AG04450 (cell line): Measurements from ENCODE around the gene CASP12. TPM values are rescaled to one million over a fixed set of nuclear protein-coding genes. Genes with fewer than 3 reads are reported as not detected.
A peak's percentile ranks its signal among the peaks of the same experiment; 100 is the strongest.
"Not testable (repeated sequence)": the region's sequence is repeated elsewhere in the genome, so short reads cannot be mapped to it uniquely, and the experiment has no call there.

ENCODE experiments used
- CTCF ChIA-PET: fragments of 300-600, 350-600 bp; formaldehyde crosslinking; extraction: SDS; loops from one replicate; lab custom pipeline; 2022; ENCODE audit warnings: antibody characterized with exemption, inconsistent platforms; lab: Charles Lee
- POLR2A ChIA-PET: fragments of 350-600 bp; formaldehyde crosslinking; extraction: SDS; loops from one replicate; lab custom pipeline; 2021; ENCODE audit warnings: antibody characterized with exemption, inconsistent platforms; lab: Yijun Ruan, JAX
- DNase-seq: peaks from one replicate; pipeline ENCODE4 v3.0.0-alpha.2; 2011; ENCODE audit warnings: low read depth, low spot score
- H3K27ac ChIP-seq: one replicate; pipeline ENCODE4 v1.5.1; 2012; ENCODE audit warnings: low read depth, low read length, control low read depth
- H3K27me3 ChIP-seq: one replicate; pipeline ENCODE4 v1.6.0; 2012; ENCODE audit warnings: low read length; ENCODE audit not compliant: control insufficient read depth, insufficient read depth
- H3K4me3 ChIP-seq: 2 replicates; pipeline ENCODE4 v1.5.1; 2011; ENCODE audit warnings: mild to moderate bottlenecking, low read depth, low read length, control low read depth
- H3K9me3 ChIP-seq: 2 replicates; pipeline ENCODE4 v1.5.1; 2012; ENCODE audit warnings: low read length; ENCODE audit not compliant: control insufficient read depth, insufficient read depth
- polyA minus RNA-seq: library from RNA; depleted of rRNA, polyadenylated mRNA; stranded (reverse); fragments of >200 nt; gene quantifications from 2 replicates; pipeline ENCODE4 v1.2.3, GENCODE V29; 2011; rRNA and poly(A)+ RNA removed
- polyA plus RNA-seq: library from polyadenylated mRNA; depleted of rRNA; stranded (reverse); fragments of >200 nt; gene quantifications from 2 replicates; pipeline ENCODE4 v1.2.3, GENCODE V29; 2011; rRNA removed
- TF ChIP-seq, protein P1 (sequence below): IDR thresholded peaks from 2 replicates; pipeline ENCODE4 v1.5.1; 2011; ENCODE audit warnings: low read depth, low read length, control low read depth, inconsistent platforms

The CASP12 gene
- polyA plus RNA-seq (0.25 and 0.38 TPM in 2 replicates), polyA minus RNA-seq (0.70 TPM in 1 of 2 replicates, not detected in the other)

DNA sequence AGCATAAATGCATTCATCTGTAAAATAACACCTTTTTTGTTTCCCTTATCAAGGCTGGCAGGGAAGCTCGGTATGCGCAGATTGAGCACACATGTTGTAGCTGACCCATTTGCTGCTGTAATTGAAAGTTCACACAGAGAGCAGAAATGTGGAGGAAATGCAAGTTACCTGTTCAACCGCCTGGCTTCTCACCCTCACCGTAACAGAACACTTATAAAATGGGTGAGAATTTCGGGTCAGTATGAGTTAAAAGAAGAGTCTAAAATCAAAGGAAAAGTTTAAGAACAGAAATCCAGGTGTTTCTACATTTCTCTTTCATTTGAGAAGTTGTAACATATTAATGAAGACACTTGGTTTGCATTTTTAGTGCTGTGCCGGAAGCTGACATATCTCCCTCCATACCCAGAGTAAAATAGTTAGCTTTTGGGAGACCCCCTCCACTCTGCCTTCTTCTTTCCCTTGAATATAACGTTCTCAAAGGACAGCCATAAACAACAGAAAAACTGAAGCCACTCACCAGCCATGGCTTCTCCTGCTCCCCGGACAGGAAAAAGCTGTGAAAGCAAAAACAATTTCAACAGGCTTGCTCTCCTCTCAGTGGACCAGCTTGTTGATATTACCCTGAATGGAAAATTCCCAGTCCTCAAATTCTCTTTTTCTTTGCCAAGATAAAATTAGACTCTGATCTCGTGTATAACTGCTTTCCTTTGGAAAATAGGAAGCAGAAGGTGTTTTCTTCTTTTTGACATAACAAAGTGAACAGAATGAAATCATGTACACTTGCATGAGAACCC, at the start of gene CASP12:
TSS of gene CASP12 (minus strand) at position 570 of the 794 bp plus-strand sequence.
- no peak within 1 kb of the TSS for H3K27ac ChIP-seq
- H3K4me3 ChIP-seq, result no peak within 1 kb of the TSS
- ChIA-PET CTCF (no interaction called here), POLR2A (no interaction called here)
- no peak for DNase-seq
- TF ChIP-seq, protein P1, sequence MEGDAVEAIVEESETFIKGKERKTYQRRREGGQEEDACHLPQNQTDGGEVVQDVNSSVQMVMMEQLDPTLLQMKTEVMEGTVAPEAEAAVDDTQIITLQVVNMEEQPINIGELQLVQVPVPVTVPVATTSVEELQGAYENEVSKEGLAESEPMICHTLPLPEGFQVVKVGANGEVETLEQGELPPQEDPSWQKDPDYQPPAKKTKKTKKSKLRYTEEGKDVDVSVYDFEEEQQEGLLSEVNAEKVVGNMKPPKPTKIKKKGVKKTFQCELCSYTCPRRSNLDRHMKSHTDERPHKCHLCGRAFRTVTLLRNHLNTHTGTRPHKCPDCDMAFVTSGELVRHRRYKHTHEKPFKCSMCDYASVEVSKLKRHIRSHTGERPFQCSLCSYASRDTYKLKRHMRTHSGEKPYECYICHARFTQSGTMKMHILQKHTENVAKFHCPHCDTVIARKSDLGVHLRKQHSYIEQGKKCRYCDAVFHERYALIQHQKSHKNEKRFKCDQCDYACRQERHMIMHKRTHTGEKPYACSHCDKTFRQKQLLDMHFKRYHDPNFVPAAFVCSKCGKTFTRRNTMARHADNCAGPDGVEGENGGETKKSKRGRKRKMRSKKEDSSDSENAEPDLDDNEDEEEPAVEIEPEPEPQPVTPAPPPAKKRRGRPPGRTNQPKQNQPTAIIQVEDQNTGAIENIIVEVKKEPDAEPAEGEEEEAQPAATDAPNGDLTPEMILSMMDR, result no peak
- H3K27me3 ChIP-seq, result no peaks in the 10 kb centered on the region
- no peaks in the 10 kb centered on the region for H3K9me3 ChIP-seq

DNA sequence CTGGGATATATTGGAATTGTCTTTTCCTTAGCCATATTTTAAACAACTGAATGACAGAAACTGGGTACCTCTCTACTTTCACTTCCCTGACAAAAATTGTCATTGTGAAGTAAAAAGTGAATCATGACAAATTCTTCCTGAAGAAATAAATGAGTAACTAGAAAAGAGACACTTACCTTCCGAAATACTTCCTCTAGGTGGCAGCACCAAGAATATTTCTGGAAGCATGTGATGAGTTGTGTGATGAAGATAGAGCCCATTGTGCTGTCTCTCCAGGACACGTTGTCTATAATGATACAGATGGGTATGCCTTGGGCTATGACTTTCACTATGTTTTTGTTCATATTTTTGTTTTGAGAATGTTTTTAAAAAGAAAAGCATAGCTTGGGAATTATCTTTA, 48.6 kb upstream of the CASP12 start:
- no peaks in the 10 kb centered on the region for H3K9me3 ChIP-seq
- ChIA-PET POLR2A (no interaction called here), CTCF (interaction anchor here (0.6 to 2.1 kb wide), 6 partner anchors 11 to 916 kb away, joined by 3 to 13 read pairs (median 4); no protein-coding TSS in a partner anchor)
- no peak for DNase-seq
- H3K27me3 ChIP-seq, result no peaks in the 10 kb centered on the region
- no peak overlapping the region for H3K4me3 ChIP-seq
- no peak overlapping the region for H3K27ac ChIP-seq
- TF ChIP-seq, protein P1, result peak; percentile 49

DNA sequence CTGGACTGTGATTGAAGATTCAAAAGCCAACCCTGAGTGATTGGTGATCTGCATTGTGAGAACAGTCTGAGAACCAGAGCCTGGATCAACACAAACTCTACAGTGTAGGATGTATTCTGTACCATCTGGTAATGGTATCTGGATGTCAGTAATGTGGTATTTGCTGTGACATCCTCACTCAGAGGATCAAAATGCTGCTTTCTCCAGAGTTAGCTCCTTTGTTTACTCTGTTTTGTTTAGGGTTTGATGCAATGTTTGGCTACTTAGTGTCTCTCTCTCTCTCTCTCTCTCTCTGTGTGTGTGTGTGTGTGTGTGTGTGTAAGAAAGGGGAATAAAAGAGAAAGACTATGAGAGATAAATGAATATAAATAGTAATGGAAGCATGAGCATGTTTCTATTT, 45.8 kb upstream of the CASP12 start:
- CTCF ChIA-PET, result interaction anchor here (0.9 kb wide), 1 partner anchor 919 kb away, joined by 4 read pairs; no protein-coding TSS in a partner anchor
- H3K27me3 ChIP-seq, result no peaks in the 10 kb centered on the region
- no peak overlapping the region for H3K4me3 ChIP-seq
- H3K9me3 ChIP-seq, result no peaks in the 10 kb centered on the region
- POLR2A ChIA-PET, result interaction anchor here (0.6 kb wide), 1 partner anchor 360 kb away, joined by 3 read pairs; no protein-coding TSS in a partner anchor
- TF ChIP-seq, protein P1, result no peak
- no peak for DNase-seq
- H3K27ac ChIP-seq, result no peak overlapping the region

DNA sequence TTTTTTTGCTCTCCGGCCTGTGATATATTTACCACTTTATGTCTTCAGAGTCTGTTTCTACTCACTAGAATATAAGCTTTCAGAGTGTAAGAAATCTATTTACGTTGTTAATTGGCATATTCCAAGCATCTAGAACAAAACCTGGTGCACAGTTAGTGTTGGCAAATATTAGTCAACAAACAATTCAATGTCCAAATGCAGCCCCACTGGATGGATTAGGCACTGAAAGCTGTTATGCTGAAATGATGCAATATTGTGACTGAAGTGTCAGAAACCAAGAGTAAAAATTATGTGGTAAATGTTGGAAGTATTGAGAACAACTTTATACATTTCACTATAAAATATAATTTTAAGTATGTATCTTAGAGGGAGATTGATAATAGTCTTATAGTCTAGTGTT, 45.3 kb upstream of the CASP12 start:
- no peak overlapping the region for H3K4me3 ChIP-seq
- TF ChIP-seq, protein P1, result no peak
- CTCF ChIA-PET, result interaction anchor here (0.9 kb wide), 1 partner anchor 919 kb away, joined by 4 read pairs; no protein-coding TSS in a partner anchor
- H3K27me3 ChIP-seq, result no peaks in the 10 kb centered on the region
- POLR2A ChIA-PET, result interaction anchor here (0.6 kb wide), 1 partner anchor 360 kb away, joined by 3 read pairs; no protein-coding TSS in a partner anchor
- DNase-seq, result no peak
- no peak overlapping the region for H3K27ac ChIP-seq
- H3K9me3 ChIP-seq, result no peaks in the 10 kb centered on the region

DNA sequence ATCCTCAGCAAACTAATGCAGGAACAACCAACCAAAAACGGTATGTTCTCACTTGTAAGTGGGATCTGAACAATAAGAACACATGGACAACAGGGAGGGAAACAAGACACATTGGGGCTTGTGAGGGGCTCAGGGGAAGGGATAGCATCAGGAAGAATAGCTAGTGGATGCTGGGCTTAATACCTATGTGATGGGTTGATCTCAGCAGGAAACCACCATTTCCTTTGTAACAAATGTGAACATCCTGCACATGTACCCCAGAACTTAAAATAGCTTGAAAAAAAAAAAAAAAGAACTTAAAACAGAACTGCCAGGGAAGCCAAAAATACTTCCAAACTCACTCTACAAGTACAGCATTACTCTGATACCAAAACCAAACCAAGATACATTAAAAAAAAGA, 36.3 kb upstream of the CASP12 start:
- TF ChIP-seq, protein P1, result no peak
- no peak overlapping the region for H3K27ac ChIP-seq
- no peaks in the 10 kb centered on the region for H3K27me3 ChIP-seq
- CTCF ChIA-PET, result interaction anchor here (0.6 kb wide), 1 partner anchor 527 kb away, joined by 5 read pairs; no protein-coding TSS in a partner anchor
- POLR2A ChIA-PET, result no interaction called here
- DNase-seq, result no peak
- no peaks in the 10 kb centered on the region for H3K9me3 ChIP-seq
- H3K4me3 ChIP-seq, result no peak overlapping the region

DNA sequence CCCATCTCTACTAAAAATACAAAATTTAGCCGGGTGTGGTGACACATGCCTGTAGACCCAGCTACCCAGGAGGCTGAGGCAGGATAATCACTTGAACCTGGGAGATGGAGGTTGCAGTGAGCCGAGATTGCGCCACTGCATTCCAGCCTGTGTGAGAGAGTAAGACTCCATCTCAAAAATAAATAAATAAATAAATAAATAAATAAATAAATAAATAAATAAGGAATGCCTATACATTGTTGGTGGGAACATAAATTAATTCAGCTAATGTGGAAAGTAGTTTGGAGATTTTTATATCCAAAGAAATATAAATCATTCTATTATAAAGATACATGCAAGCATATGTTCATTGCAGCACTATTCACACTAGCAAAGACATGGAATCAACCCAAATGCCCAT, 35.8 kb upstream of the CASP12 start:
- DNase-seq, POLR2A ChIA-PET, H3K9me3 ChIP-seq, H3K4me3 ChIP-seq, H3K27ac ChIP-seq, H3K27me3 ChIP-seq: not testable (repeated sequence)
- CTCF ChIA-PET, result interaction anchor here (0.6 kb wide), 1 partner anchor 526 kb away, joined by 5 read pairs; no protein-coding TSS in a partner anchor
